ENCODE data around the gene ZNF487. TPM values are rescaled to one million over a fixed set of nuclear protein-coding genes. Genes with fewer than 3 reads are reported as not detected.
A peak's percentile ranks its signal among the peaks of the same experiment; 100 is the strongest.
"Not testable (repeated sequence)": the region's sequence is repeated elsewhere in the genome, so short reads cannot be mapped to it uniquely, and the experiment has no call there.

The ZNF487 gene
- total RNA-seq, 1 donor from 2014 or later: 24.8 TPM

- DNase-seq (ENCODE audit: low spot score): no peak
Observed at GRCh38 chr10:43430926-43431663, 5.8 kb upstream of the ZNF487 start.

GRCh38 chr10:43437141-43437870 lies 395 bp downstream of the ZNF487 start:
- DNase-seq (ENCODE audit: low spot score): no peak

- DNase-seq (ENCODE audit: low spot score): no peak
Observed at GRCh38 chr10:43440463-43441134, 3.7 kb downstream of the ZNF487 start.

- DNase-seq (ENCODE audit: low spot score): no peak
Observed at GRCh38 chr10:43444323-43444722, 7.4 kb downstream of the ZNF487 start.

GRCh38 chr10:43444897-43445466 lies 8.1 kb downstream of the ZNF487 start:
- no peak for DNase-seq (ENCODE audit: low spot score)

GRCh38 chr10:43446219-43447017 lies 9.5 kb downstream of the ZNF487 start:
- DNase-seq (ENCODE audit: low spot score): not testable (repeated sequence)

- no peak for DNase-seq (ENCODE audit: low spot score)
Observed at GRCh38 chr10:43448742-43449141, 11.8 kb downstream of the ZNF487 start.

GRCh38 chr10:43452356-43452914 lies 15.5 kb downstream of the ZNF487 start:
- DNase-seq (ENCODE audit: low spot score): peak; percentile 23

GRCh38 chr10:43453266-43453831 lies 16.4 kb downstream of the ZNF487 start:
- no peak for DNase-seq (ENCODE audit: low spot score)

GRCh38 chr10:43454025-43454424 lies 17.1 kb downstream of the ZNF487 start:
- not testable (repeated sequence) for DNase-seq (ENCODE audit: low spot score)

GRCh38 chr10:43456561-43456960 lies 19.6 kb downstream of the ZNF487 start:
- not testable (repeated sequence) for DNase-seq (ENCODE audit: low spot score)

GRCh38 chr10:43458227-43458626 lies 21.3 kb downstream of the ZNF487 start:
- DNase-seq (ENCODE audit: low spot score): no peak

- DNase-seq (ENCODE audit: low spot score): peak; percentile 85
Observed at GRCh38 chr10:43461950-43462349, 25.0 kb downstream of the ZNF487 start.

- not testable (repeated sequence) for DNase-seq (ENCODE audit: low spot score)
Observed at GRCh38 chr10:43465086-43465735, 28.3 kb downstream of the ZNF487 start.

- not testable (repeated sequence) for DNase-seq (ENCODE audit: low spot score)
Observed at GRCh38 chr10:43465736-43466120, 28.8 kb downstream of the ZNF487 start.

- DNase-seq (ENCODE audit: low spot score): no peak
Observed at GRCh38 chr10:43471146-43471545, 34.2 kb downstream of the ZNF487 start.

GRCh38 chr10:43471935-43472720 lies 35.2 kb downstream of the ZNF487 start:
- peak; percentile 12 for DNase-seq (ENCODE audit: low spot score)

- DNase-seq (ENCODE audit: low spot score): no peak
Observed at GRCh38 chr10:43479275-43479674, 42.4 kb downstream of the ZNF487 start.
